Natural killer cell treated with Interleukin-12 subunit alpha and Interleukin-12 subunit beta and Interleukin-15 and Interleukin-18, amount 100 ng/mL, for 72 hours (primary cell): ENCODE data around the gene GALNT18. TPM values are rescaled to one million over a fixed set of nuclear protein-coding genes. Genes with fewer than 3 reads are reported as not detected.
"Not testable (repeated sequence)": the region's sequence is repeated elsewhere in the genome, so short reads cannot be mapped to it uniquely, and the experiment has no call there.

Source experiments
- ATAC-seq, 2 donors: fragments of 150-1000 bp; cut with Tn5 transposase in 1 of 2; sonication (Bioruptor Pico), chemical (Tn5 transposase) in 1 of 2; 2 replicates each; pipeline ENCODE4 v1.10.0; 2021
- DNase-seq: peaks from one replicate; pipeline ENCODE4 v3.0.0; 2022; ENCODE audit warnings: low spot score
- H3K27ac Mint-ChIP-seq, 2 donors: 1 replicate in 1 of 2; 2 replicates in 1 of 2; pipeline ENCODE4 v1.8.0; 2022; ENCODE audit warnings: mixed read lengths in 2 of 2, mild to moderate bottlenecking in 1 of 2, moderate library complexity in 1 of 2
- H3K27me3 Mint-ChIP-seq, 2 donors: 1 replicate in 1 of 2; 2 replicates in 1 of 2; pipeline ENCODE4 v1.8.0; 2022; ENCODE audit warnings: mixed read lengths in 2 of 2
- H3K36me3 Mint-ChIP-seq: one replicate; pipeline ENCODE4 v1.8.0; 2022; ENCODE audit warnings: mixed read lengths
- H3K4me1 Mint-ChIP-seq, 2 donors: 1 replicate in 1 of 2; 2 replicates in 1 of 2; pipeline ENCODE4 v1.8.0; 2022; ENCODE audit warnings: low read depth in 2 of 2, mixed read lengths in 2 of 2, mild to moderate bottlenecking in 1 of 2
- H3K4me3 Mint-ChIP-seq: one replicate; pipeline ENCODE4 v1.8.0; 2022; ENCODE audit warnings: mixed read lengths
- H3K9me3 Mint-ChIP-seq: 2 replicates; pipeline ENCODE4 v1.8.0; 2022; ENCODE audit warnings: mixed read lengths
- total RNA-seq, 2 donors: library from RNA; stranded (reverse); gene quantifications; one replicate each; pipeline ENCODE4 v1.2.3, GENCODE V29; 2022

Gene GALNT18
- total RNA-seq, 2 donors from 2014 or later, result 0.29 to 0.73 TPM

- no peaks in the 10 kb centered on the region for H3K9me3 Mint-ChIP-seq
- no peaks in the 10 kb centered on the region for H3K4me1 Mint-ChIP-seq
- no peak overlapping the region for H3K4me3 Mint-ChIP-seq
- no peaks in the 10 kb centered on the region for H3K36me3 Mint-ChIP-seq
- H3K27ac Mint-ChIP-seq, result no peak overlapping the region
- DNase-seq (no peak), ATAC-seq (no peak)
- H3K27me3 Mint-ChIP-seq, result peaks cover under 1 to 3% of the 10 kb centered on the region in 2 donors
Measured at GRCh38 chr11:11374358-11375148, 247.3 kb downstream of the GALNT18 start.

GRCh38 chr11:11373934-11374333 is 247.9 kb downstream of the GALNT18 start:
- Mint-ChIP-seq H3K27me3 (peaks cover 7% of the 10 kb centered on the region in 2 donors), H3K27ac (no peak overlapping the region), H3K4me3 (no peak overlapping the region), H3K4me1 (no peaks in the 10 kb centered on the region), H3K9me3 (no peaks in the 10 kb centered on the region), H3K36me3 (no peaks in the 10 kb centered on the region)
- ATAC-seq (no peak), DNase-seq (no peak)

GRCh38 chr11:11372461-11372860 is 249.3 kb downstream of the GALNT18 start:
- Mint-ChIP-seq H3K9me3 (no peaks in the 10 kb centered on the region), H3K4me1 (no peaks in the 10 kb centered on the region), H3K27ac (no peak overlapping the region), H3K36me3 (no peaks in the 10 kb centered on the region), H3K4me3 (no peak overlapping the region), H3K27me3 (peaks cover 6 to 10% of the 10 kb centered on the region in 2 donors)
- ATAC-seq (no peak), DNase-seq (no peak)

GRCh38 chr11:11370962-11371303 is 250.9 kb downstream of the GALNT18 start:
- no peak for DNase-seq
- no peaks in the 10 kb centered on the region for H3K4me1 Mint-ChIP-seq
- H3K4me3 Mint-ChIP-seq, result no peak overlapping the region
- peaks cover 6 to 10% of the 10 kb centered on the region in 2 donors for H3K27me3 Mint-ChIP-seq
- ATAC-seq, result no peak
- no peak overlapping the region for H3K27ac Mint-ChIP-seq
- no peaks in the 10 kb centered on the region for H3K36me3 Mint-ChIP-seq
- H3K9me3 Mint-ChIP-seq, result no peaks in the 10 kb centered on the region

- no peaks in the 10 kb centered on the region for H3K36me3 Mint-ChIP-seq
- H3K4me3 Mint-ChIP-seq, result no peak overlapping the region
- DNase-seq, result no peak
- no peaks in the 10 kb centered on the region for H3K9me3 Mint-ChIP-seq
- H3K27ac Mint-ChIP-seq, result no peak overlapping the region
- no peaks in the 10 kb centered on the region for H3K4me1 Mint-ChIP-seq
- H3K27me3 Mint-ChIP-seq, result peaks cover 6 to 10% of the 10 kb centered on the region in 2 donors
- ATAC-seq, result no peak
Measured at GRCh38 chr11:11370255-11370961, 251.4 kb downstream of the GALNT18 start.

GRCh38 chr11:11366793-11367192 is 255.0 kb downstream of the GALNT18 start:
- Mint-ChIP-seq H3K27ac (no peak overlapping the region), H3K4me1 (no peaks in the 10 kb centered on the region), H3K4me3 (no peak overlapping the region), H3K27me3 (peaks cover 10 to 33% of the 10 kb centered on the region in 2 donors), H3K9me3 (no peaks in the 10 kb centered on the region), H3K36me3 (no peaks in the 10 kb centered on the region)
- DNase-seq (no peak), ATAC-seq (no peak)

GRCh38 chr11:11363674-11364073 is 258.1 kb downstream of the GALNT18 start:
- no peaks in the 10 kb centered on the region for H3K36me3 Mint-ChIP-seq
- no peak overlapping the region for H3K27ac Mint-ChIP-seq

GRCh38 chr11:11359611-11360010 is 262.2 kb downstream of the GALNT18 start:
- no peak for DNase-seq
- no peaks in the 10 kb centered on the region for H3K4me1 Mint-ChIP-seq
- peaks cover 20 to 67% of the 10 kb centered on the region in 2 donors for H3K27me3 Mint-ChIP-seq
- ATAC-seq, result no peak
- no peaks in the 10 kb centered on the region for H3K9me3 Mint-ChIP-seq
- H3K36me3 Mint-ChIP-seq, result no peaks in the 10 kb centered on the region
- no peak overlapping the region for H3K4me3 Mint-ChIP-seq
- H3K27ac Mint-ChIP-seq, result no peak overlapping the region

More at GRCh38 chr11:11363674-11364073, 258.1 kb downstream of the GALNT18 start:
- Mint-ChIP-seq H3K27me3 (peaks cover 9 to 40% of the 10 kb centered on the region in 2 donors), H3K9me3 (no peaks in the 10 kb centered on the region), H3K4me3 (no peak overlapping the region), H3K4me1 (no peaks in the 10 kb centered on the region)
- no peak for ATAC-seq
- no peak for DNase-seq

- ATAC-seq (no peak), DNase-seq (no peak)
- no peak overlapping the region for H3K4me3 Mint-ChIP-seq
- peaks cover 18 to 46% of the 10 kb centered on the region in 2 donors for H3K27me3 Mint-ChIP-seq
- H3K27ac Mint-ChIP-seq, result no peak overlapping the region
- no peaks in the 10 kb centered on the region for H3K36me3 Mint-ChIP-seq
- H3K4me1 Mint-ChIP-seq, result no peaks in the 10 kb centered on the region
- no peaks in the 10 kb centered on the region for H3K9me3 Mint-ChIP-seq
Measured at GRCh38 chr11:11356842-11357241, 265.0 kb downstream of the GALNT18 start.

- not testable (repeated sequence) for H3K27ac Mint-ChIP-seq, H3K4me3 Mint-ChIP-seq, ATAC-seq, H3K36me3 Mint-ChIP-seq, DNase-seq, H3K9me3 Mint-ChIP-seq, H3K4me1 Mint-ChIP-seq
- peaks cover 12 to 21% of the 10 kb centered on the region in 2 donors for H3K27me3 Mint-ChIP-seq
Measured at GRCh38 chr11:11352878-11353277, 268.9 kb downstream of the GALNT18 start, which contains the start of gene CSNK2A3. CSNK2A3 (minus strand) TSS chr11:11353250; CDS start chr11:11353119, 131 bp downstream.

GRCh38 chr11:11351851-11352250 is 270.0 kb downstream of the GALNT18 start:
- not testable (repeated sequence) for H3K9me3 Mint-ChIP-seq, H3K36me3 Mint-ChIP-seq, H3K27ac Mint-ChIP-seq, H3K4me1 Mint-ChIP-seq, DNase-seq, ATAC-seq, H3K4me3 Mint-ChIP-seq
- H3K27me3 Mint-ChIP-seq, result peaks cover 11% of the 10 kb centered on the region in 2 donors

GRCh38 chr11:11351042-11351586 is 270.7 kb downstream of the GALNT18 start:
- no peaks in the 10 kb centered on the region for H3K9me3 Mint-ChIP-seq
- no peaks in the 10 kb centered on the region for H3K4me1 Mint-ChIP-seq
- no peak for ATAC-seq
- H3K4me3 Mint-ChIP-seq, result no peak overlapping the region
- peaks cover 11% of the 10 kb centered on the region in 2 donors for H3K27me3 Mint-ChIP-seq
- DNase-seq, result no peak
- H3K27ac Mint-ChIP-seq, result no peak overlapping the region
- no peaks in the 10 kb centered on the region for H3K36me3 Mint-ChIP-seq

GRCh38 chr11:11349870-11350337 is 271.9 kb downstream of the GALNT18 start:
- H3K27ac Mint-ChIP-seq, result no peak overlapping the region
- H3K9me3 Mint-ChIP-seq, result no peaks in the 10 kb centered on the region
- no peaks in the 10 kb centered on the region for H3K36me3 Mint-ChIP-seq
- DNase-seq, result no peak
- H3K4me1 Mint-ChIP-seq, result no peaks in the 10 kb centered on the region
- H3K27me3 Mint-ChIP-seq, result peaks cover 9 to 11% of the 10 kb centered on the region in 2 donors
- ATAC-seq, result no peak
- H3K4me3 Mint-ChIP-seq, result no peak overlapping the region
